Ishikawa (cell line): ENCODE results near the gene MOB3A.

ENCODE experiments used
- CEBPB ChIP-seq: IDR thresholded peaks from 2 replicates; pipeline ENCODE4 v1.6.1; 2012
- CREB1 ChIP-seq: IDR thresholded peaks from 2 replicates; pipeline ENCODE4 v1.6.1; 2012; ENCODE audit warnings: low read depth
- EGR1 ChIP-seq: IDR thresholded peaks from 2 replicates; pipeline ENCODE4 v1.6.1; 2012
- EP300 ChIP-seq: IDR thresholded peaks from 2 replicates; pipeline ENCODE4 v1.6.1; 2012; ENCODE audit warnings: borderline replicate concordance
- FOXM1 ChIP-seq: IDR thresholded peaks from 2 replicates; pipeline ENCODE4 v1.6.1; 2012; ENCODE audit warnings: low read depth, borderline replicate concordance
- NFIC ChIP-seq: IDR thresholded peaks from 2 replicates; pipeline ENCODE4 v1.6.1; 2012
- RAD21 ChIP-seq: IDR thresholded peaks from 2 replicates; pipeline ENCODE4 v1.6.1; 2012; ENCODE audit warnings: low read depth
- TAF1 ChIP-seq: IDR thresholded peaks from 2 replicates; pipeline ENCODE4 v1.6.1; 2012; ENCODE audit warnings: low read depth, mild to moderate bottlenecking
- TCF12 ChIP-seq: IDR thresholded peaks from 2 replicates; pipeline ENCODE4 v1.6.1; 2012; ENCODE audit warnings: low read depth
- TEAD4 ChIP-seq: IDR thresholded peaks from 2 replicates; pipeline ENCODE4 v1.6.1; 2012
- YY1 ChIP-seq: IDR thresholded peaks from 2 replicates; pipeline ENCODE4 v1.6.1; 2012; ENCODE audit warnings: low read depth
- ZBTB7A ChIP-seq: IDR thresholded peaks from 2 replicates; pipeline ENCODE4 v1.6.1; 2012; ENCODE audit warnings: low read depth
- TF ChIP-seq, protein P1 (sequence below): IDR thresholded peaks from 2 replicates; pipeline ENCODE4 v1.6.1; 2012; ENCODE audit warnings: low read depth, mild to moderate bottlenecking
- TF ChIP-seq, protein P2 (sequence below): IDR thresholded peaks from 2 replicates; pipeline ENCODE4 v1.6.1; 2012
- TF ChIP-seq, protein P3 (sequence below): IDR thresholded peaks from 2 replicates; pipeline ENCODE4 v1.6.1; 2012

Gene MOB3A

DNA sequence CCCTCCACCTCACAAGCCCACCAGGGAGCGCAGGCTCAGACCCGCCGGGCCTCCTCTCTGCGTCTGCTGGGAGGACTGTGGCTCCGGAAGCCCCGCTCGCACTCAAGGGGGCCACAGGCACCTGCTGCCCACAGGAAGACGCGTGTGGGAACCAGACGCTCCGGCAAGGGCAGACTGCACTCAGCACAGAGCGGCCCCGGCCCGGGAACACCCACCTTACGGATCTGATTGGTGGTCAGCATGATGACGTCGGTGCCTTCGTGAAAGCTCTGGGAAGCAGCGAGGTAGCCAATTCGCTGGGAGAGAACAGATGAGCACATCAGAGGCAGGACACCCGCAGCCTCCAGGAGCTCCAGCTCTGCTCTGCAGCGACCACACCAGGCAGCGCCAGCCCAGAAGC, 40.7 kb upstream of the MOB3A start:
- TF ChIP-seq CREB1 (no peak), RAD21 (no peak), TAF1 (no peak), NFIC (no peak), YY1 (no peak), CEBPB (no peak), FOXM1 (no peak), EGR1 (no peak), TEAD4 (no peak)
- TF ChIP-seq, protein P1, sequence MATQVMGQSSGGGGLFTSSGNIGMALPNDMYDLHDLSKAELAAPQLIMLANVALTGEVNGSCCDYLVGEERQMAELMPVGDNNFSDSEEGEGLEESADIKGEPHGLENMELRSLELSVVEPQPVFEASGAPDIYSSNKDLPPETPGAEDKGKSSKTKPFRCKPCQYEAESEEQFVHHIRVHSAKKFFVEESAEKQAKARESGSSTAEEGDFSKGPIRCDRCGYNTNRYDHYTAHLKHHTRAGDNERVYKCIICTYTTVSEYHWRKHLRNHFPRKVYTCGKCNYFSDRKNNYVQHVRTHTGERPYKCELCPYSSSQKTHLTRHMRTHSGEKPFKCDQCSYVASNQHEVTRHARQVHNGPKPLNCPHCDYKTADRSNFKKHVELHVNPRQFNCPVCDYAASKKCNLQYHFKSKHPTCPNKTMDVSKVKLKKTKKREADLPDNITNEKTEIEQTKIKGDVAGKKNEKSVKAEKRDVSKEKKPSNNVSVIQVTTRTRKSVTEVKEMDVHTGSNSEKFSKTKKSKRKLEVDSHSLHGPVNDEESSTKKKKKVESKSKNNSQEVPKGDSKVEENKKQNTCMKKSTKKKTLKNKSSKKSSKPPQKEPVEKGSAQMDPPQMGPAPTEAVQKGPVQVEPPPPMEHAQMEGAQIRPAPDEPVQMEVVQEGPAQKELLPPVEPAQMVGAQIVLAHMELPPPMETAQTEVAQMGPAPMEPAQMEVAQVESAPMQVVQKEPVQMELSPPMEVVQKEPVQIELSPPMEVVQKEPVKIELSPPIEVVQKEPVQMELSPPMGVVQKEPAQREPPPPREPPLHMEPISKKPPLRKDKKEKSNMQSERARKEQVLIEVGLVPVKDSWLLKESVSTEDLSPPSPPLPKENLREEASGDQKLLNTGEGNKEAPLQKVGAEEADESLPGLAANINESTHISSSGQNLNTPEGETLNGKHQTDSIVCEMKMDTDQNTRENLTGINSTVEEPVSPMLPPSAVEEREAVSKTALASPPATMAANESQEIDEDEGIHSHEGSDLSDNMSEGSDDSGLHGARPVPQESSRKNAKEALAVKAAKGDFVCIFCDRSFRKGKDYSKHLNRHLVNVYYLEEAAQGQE, result no peak
- TF ChIP-seq, protein P2, sequence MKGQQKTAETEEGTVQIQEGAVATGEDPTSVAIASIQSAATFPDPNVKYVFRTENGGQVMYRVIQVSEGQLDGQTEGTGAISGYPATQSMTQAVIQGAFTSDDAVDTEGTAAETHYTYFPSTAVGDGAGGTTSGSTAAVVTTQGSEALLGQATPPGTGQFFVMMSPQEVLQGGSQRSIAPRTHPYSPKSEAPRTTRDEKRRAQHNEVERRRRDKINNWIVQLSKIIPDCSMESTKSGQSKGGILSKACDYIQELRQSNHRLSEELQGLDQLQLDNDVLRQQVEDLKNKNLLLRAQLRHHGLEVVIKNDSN, result no peak
- TF ChIP-seq, protein P3, sequence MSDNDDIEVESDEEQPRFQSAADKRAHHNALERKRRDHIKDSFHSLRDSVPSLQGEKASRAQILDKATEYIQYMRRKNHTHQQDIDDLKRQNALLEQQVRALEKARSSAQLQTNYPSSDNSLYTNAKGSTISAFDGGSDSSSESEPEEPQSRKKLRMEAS, result no peak

DNA sequence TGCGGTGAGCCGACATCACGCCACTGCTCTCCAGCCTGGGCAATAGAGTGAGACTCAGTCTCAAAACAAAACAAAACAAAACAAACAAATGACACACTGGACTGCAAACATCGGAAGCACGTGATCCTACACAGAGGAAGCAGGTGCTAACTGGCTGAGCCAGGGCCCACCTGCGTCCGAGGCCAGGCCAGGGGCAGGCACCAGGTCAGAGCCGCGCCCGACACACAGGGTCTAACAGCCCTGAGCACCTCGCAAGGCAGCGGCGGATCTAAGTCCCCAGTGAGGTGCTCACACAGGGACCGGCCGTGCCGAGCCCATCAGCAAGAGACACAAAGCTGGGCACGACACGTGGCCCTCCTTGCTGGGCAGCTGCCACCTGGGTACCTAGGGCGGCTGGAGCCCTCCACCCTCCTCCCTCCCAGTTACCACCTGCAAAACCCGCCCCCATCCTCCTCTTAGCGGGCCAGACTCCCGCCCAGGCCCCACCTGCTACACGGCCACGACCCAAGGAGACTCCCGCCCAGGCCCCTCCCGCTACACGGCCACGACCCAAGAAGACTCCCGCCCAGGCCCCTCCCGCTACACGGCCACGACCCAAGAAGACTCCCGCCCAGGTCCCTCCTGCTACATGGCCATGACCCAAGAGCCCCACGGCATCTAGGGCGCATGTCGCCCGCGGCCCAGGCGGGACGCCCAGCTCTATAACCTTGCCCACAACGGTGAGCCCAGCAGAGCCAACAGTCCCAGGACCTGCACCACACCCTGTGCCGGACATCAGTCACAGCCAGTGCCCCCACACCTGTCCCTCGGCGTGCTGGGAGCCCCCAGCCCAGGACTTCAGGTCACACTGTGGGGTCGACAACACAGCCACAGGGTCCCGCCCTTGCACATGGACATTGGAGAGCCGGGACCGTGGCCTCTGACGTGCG, 39.6 kb upstream of the MOB3A start:
- TF ChIP-seq RAD21, result no peak
- no peak for TF ChIP-seq TCF12
- no peak for TF ChIP-seq ZBTB7A
- no peak for TF ChIP-seq TAF1
- TF ChIP-seq EGR1, result no peak
- no peak for TF ChIP-seq EP300
- TF ChIP-seq, protein P1, result no peak
- TF ChIP-seq FOXM1, result no peak
- TF ChIP-seq NFIC, result no peak
- no peak for TF ChIP-seq TEAD4
- TF ChIP-seq, protein P3, result no peak
- TF ChIP-seq CREB1, result no peak
- TF ChIP-seq YY1, result no peak
- TF ChIP-seq CEBPB, result no peak
- TF ChIP-seq, protein P2, result no peak

DNA sequence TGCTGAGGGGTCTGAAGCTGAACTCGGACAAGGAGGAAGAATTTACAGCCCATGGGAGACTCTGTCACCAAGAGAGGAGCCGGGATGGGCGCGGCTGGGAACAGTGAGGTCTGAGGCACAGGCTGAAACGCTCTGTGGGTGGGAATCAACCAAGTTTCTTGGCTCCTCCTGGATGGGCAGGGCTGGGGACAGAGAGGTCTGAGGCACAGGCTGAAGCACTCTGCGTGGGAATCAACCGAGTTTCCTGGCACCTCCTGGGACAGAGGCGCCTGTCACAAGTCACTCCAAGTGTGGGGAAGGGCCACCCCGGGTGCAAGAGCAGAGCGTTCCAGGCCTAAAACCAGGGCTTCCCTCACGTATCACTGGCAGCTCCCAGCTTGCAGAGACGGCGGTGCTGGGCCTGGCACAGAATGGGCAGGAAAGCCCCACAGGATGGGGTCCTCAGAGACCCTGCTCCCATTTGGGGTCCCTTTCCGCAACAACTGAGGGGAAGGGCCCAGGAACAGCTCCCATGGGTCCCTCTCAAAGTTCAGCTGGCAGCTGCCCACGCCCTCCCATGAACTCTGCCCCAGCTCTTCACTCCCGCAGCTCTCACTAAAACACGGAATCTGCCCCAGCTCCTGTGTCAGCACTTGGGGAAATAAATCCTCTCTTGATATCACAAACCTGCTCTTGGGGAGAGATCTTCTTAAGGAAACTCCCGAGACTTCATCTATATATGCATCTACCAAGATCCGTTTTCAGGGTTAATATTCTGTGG, 36.8 kb upstream of the MOB3A start:
- no peak for TF ChIP-seq TCF12
- no peak for TF ChIP-seq CREB1
- no peak for TF ChIP-seq TAF1
- no peak for TF ChIP-seq CEBPB
- TF ChIP-seq, protein P3, result no peak
- TF ChIP-seq FOXM1, result no peak
- TF ChIP-seq, protein P1, result no peak
- TF ChIP-seq RAD21, result no peak
- TF ChIP-seq, protein P2, result no peak
- TF ChIP-seq EP300, result no peak
- no peak for TF ChIP-seq EGR1
- TF ChIP-seq TEAD4, result no peak
- no peak for TF ChIP-seq NFIC
